ENCODE measurements around the gene DCC. TPM values are rescaled to one million over a fixed set of nuclear protein-coding genes. Genes with fewer than 3 reads are reported as not detected.

The DCC gene
- total and polyA plus RNA-seq, 2 experiments from 2014 or later = 0.53 to 0.73 TPM

DNA sequence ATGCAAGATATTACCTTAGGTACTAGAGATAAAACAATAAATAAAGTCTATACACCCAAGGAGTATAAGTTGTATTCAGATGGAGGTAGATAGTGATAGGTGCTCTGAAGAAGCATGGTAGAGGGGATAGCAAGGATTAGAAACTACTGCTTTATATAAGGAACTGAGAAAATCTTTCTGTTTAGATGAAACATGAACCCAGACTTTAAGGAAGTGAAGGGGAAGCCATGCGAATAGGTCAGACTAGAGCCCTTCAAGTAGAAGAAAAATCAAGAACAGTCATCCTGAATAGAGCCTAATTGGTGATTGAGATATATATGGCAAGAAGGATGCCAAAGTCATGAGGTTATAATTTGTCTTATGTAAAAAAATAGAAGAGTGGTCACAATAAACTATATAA, 984.4 kb downstream of the DCC start (continued):
- TF ChIP-seq, protein P1, sequence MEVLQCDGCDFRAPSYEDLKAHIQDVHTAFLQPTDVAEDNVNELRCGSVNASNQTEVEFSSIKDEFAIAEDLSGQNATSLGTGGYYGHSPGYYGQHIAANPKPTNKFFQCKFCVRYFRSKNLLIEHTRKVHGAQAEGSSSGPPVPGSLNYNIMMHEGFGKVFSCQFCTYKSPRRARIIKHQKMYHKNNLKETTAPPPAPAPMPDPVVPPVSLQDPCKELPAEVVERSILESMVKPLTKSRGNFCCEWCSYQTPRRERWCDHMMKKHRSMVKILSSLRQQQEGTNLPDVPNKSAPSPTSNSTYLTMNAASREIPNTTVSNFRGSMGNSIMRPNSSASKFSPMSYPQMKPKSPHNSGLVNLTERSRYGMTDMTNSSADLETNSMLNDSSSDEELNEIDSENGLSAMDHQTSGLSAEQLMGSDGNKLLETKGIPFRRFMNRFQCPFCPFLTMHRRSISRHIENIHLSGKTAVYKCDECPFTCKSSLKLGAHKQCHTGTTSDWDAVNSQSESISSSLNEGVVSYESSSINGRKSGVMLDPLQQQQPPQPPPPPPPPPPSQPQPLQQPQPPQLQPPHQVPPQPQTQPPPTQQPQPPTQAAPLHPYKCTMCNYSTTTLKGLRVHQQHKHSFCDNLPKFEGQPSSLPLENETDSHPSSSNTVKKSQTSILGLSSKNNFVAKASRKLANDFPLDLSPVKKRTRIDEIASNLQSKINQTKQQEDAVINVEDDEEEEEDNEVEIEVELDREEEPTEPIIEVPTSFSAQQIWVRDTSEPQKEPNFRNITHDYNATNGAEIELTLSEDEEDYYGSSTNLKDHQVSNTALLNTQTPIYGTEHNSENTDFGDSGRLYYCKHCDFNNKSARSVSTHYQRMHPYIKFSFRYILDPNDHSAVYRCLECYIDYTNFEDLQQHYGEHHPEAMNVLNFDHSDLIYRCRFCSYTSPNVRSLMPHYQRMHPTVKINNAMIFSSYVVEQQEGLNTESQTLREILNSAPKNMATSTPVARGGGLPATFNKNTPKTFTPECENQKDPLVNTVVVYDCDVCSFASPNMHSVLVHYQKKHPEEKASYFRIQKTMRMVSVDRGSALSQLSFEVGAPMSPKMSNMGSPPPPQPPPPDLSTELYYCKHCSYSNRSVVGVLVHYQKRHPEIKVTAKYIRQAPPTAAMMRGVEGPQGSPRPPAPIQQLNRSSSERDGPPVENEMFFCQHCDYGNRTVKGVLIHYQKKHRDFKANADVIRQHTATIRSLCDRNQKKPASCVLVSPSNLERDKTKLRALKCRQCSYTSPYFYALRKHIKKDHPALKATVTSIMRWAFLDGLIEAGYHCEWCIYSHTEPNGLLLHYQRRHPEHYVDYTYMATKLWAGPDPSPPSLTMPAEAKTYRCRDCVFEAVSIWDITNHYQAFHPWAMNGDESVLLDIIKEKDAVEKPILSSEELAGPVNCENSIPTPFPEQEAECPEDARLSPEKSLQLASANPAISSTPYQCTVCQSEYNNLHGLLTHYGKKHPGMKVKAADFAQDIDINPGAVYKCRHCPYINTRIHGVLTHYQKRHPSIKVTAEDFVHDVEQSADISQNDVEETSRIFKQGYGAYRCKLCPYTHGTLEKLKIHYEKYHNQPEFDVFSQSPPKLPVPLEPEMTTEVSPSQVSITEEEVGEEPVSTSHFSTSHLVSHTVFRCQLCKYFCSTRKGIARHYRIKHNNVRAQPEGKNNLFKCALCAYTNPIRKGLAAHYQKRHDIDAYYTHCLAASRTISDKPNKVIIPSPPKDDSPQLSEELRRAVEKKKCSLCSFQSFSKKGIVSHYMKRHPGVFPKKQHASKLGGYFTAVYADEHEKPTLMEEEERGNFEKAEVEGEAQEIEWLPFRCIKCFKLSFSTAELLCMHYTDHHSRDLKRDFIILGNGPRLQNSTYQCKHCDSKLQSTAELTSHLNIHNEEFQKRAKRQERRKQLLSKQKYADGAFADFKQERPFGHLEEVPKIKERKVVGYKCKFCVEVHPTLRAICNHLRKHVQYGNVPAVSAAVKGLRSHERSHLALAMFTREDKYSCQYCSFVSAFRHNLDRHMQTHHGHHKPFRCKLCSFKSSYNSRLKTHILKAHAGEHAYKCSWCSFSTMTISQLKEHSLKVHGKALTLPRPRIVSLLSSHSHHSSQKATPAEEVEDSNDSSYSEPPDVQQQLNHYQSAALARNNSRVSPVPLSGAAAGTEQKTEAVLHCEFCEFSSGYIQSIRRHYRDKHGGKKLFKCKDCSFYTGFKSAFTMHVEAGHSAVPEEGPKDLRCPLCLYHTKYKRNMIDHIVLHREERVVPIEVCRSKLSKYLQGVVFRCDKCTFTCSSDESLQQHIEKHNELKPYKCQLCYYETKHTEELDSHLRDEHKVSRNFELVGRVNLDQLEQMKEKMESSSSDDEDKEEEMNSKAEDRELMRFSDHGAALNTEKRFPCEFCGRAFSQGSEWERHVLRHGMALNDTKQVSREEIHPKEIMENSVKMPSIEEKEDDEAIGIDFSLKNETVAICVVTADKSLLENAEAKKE (CRISPR knock-in tag; IDR thresholded peaks at IDR 0.05) = no peak
- TF ChIP-seq ZNF114 (CRISPR knock-in tag; IDR thresholded peaks at IDR 0.05) = no peak
- TF ChIP-seq NANOG (IDR thresholded peaks at IDR 0.05; ENCODE audit: borderline replicate concordance) = no peak
- TF ChIP-seq EZH2phosphoT487 (IDR thresholded peaks at IDR 0.05; ENCODE audit: unreplicated experiment) = no peak
- TF ChIP-seq, protein P2, sequence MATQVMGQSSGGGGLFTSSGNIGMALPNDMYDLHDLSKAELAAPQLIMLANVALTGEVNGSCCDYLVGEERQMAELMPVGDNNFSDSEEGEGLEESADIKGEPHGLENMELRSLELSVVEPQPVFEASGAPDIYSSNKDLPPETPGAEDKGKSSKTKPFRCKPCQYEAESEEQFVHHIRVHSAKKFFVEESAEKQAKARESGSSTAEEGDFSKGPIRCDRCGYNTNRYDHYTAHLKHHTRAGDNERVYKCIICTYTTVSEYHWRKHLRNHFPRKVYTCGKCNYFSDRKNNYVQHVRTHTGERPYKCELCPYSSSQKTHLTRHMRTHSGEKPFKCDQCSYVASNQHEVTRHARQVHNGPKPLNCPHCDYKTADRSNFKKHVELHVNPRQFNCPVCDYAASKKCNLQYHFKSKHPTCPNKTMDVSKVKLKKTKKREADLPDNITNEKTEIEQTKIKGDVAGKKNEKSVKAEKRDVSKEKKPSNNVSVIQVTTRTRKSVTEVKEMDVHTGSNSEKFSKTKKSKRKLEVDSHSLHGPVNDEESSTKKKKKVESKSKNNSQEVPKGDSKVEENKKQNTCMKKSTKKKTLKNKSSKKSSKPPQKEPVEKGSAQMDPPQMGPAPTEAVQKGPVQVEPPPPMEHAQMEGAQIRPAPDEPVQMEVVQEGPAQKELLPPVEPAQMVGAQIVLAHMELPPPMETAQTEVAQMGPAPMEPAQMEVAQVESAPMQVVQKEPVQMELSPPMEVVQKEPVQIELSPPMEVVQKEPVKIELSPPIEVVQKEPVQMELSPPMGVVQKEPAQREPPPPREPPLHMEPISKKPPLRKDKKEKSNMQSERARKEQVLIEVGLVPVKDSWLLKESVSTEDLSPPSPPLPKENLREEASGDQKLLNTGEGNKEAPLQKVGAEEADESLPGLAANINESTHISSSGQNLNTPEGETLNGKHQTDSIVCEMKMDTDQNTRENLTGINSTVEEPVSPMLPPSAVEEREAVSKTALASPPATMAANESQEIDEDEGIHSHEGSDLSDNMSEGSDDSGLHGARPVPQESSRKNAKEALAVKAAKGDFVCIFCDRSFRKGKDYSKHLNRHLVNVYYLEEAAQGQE (IDR thresholded peaks at IDR 0.05; ENCODE audit: unreplicated experiment) = no peak
- TF ChIP-seq, protein P3, sequence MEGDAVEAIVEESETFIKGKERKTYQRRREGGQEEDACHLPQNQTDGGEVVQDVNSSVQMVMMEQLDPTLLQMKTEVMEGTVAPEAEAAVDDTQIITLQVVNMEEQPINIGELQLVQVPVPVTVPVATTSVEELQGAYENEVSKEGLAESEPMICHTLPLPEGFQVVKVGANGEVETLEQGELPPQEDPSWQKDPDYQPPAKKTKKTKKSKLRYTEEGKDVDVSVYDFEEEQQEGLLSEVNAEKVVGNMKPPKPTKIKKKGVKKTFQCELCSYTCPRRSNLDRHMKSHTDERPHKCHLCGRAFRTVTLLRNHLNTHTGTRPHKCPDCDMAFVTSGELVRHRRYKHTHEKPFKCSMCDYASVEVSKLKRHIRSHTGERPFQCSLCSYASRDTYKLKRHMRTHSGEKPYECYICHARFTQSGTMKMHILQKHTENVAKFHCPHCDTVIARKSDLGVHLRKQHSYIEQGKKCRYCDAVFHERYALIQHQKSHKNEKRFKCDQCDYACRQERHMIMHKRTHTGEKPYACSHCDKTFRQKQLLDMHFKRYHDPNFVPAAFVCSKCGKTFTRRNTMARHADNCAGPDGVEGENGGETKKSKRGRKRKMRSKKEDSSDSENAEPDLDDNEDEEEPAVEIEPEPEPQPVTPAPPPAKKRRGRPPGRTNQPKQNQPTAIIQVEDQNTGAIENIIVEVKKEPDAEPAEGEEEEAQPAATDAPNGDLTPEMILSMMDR (conservative IDR thresholded peaks at IDR 0.05; ENCODE audit: low read depth in 2 of 2) = no peak
- no peak for TF ChIP-seq CREB1 (CRISPR knock-in tag; IDR thresholded peaks at IDR 0.05; ENCODE audit: low read depth)
- TF ChIP-seq, protein P4, sequence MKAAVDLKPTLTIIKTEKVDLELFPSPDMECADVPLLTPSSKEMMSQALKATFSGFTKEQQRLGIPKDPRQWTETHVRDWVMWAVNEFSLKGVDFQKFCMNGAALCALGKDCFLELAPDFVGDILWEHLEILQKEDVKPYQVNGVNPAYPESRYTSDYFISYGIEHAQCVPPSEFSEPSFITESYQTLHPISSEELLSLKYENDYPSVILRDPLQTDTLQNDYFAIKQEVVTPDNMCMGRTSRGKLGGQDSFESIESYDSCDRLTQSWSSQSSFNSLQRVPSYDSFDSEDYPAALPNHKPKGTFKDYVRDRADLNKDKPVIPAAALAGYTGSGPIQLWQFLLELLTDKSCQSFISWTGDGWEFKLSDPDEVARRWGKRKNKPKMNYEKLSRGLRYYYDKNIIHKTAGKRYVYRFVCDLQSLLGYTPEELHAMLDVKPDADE (IDR thresholded peaks at IDR 0.05) = no peak

All from GM23338 (cell line).